IPS DF 19.7 (cell line): ENCODE data around the gene PITPNM1.
"Not testable (repeated sequence)": the region's sequence is repeated elsewhere in the genome, so short reads cannot be mapped to it uniquely, and the experiment has no call there.

Source experiments
- DNase-seq: peaks from one replicate; pipeline ENCODE4 v3.0.0-alpha.2; 2013; ENCODE audit warnings: low read depth, low spot score

PITPNM1 gene

GRCh38 chr11:67466367-67466766 is 38.8 kb downstream of the PITPNM1 start:
- no peak for DNase-seq

- not testable (repeated sequence) for DNase-seq
These were observed 39.6 kb downstream of the PITPNM1 start for GRCh38 chr11:67465530-67465929.

- DNase-seq = no peak
These were observed 40.0 kb downstream of the PITPNM1 start for GRCh38 chr11:67465189-67465510.

GRCh38 chr11:67464411-67465188 is 40.6 kb downstream of the PITPNM1 start:
- DNase-seq = no peak

- DNase-seq = no peak
These were observed 41.3 kb downstream of the PITPNM1 start for GRCh38 chr11:67463680-67464410.

GRCh38 chr11:67463186-67463585 is 42.0 kb downstream of the PITPNM1 start:
- DNase-seq = no peak

- no peak for DNase-seq
These were observed 46.9 kb downstream of the PITPNM1 start for GRCh38 chr11:67458266-67458665.

GRCh38 chr11:67457453-67457852 is 47.7 kb downstream of the PITPNM1 start:
- DNase-seq = no peak

- DNase-seq = no peak
These were observed 49.0 kb downstream of the PITPNM1 start for GRCh38 chr11:67456068-67456705.

GRCh38 chr11:67455054-67455453 is 50.1 kb downstream of the PITPNM1 start, which contains the start of gene CABP4:
Gene CABP4, plus strand, starts transcription at chr11:67455354. Its CDS starts 70 bp downstream, at chr11:67455424.
- no peak for DNase-seq

GRCh38 chr11:67453816-67454732 is 51.1 kb downstream of the PITPNM1 start:
- no peak for DNase-seq

GRCh38 chr11:67452141-67452952 is 52.8 kb downstream of the PITPNM1 start, which contains the start of gene GPR152:
Gene GPR152, minus strand, starts transcription at chr11:67452729. Its CDS starts 5 bp downstream, at chr11:67452724.
- DNase-seq = no peak

GRCh38 chr11:67451658-67451976 is 53.5 kb downstream of the PITPNM1 start:
- no peak for DNase-seq

GRCh38 chr11:67450796-67451657 is 54.1 kb downstream of the PITPNM1 start:
- DNase-seq = no peak

GRCh38 chr11:67449116-67449844 is 55.9 kb downstream of the PITPNM1 start:
- no peak for DNase-seq

GRCh38 chr11:67448220-67448609 is 56.9 kb downstream of the PITPNM1 start:
- no peak for DNase-seq

- no peak for DNase-seq
These were observed 59.6 kb downstream of the PITPNM1 start for GRCh38 chr11:67445515-67445914.

GRCh38 chr11:67442504-67443404 is 62.4 kb downstream of the PITPNM1 start:
- no peak for DNase-seq
